Stimulated activated CD4-positive, alpha-beta T cell treated with anti-CD3 and anti-CD28 coated beads, Interleukin-15, amount 100 ng/mL, for 48 hours (primary cell): ENCODE results near the gene METAP1D.
"Not testable (repeated sequence)": the region's sequence is repeated elsewhere in the genome, so short reads cannot be mapped to it uniquely, and the experiment has no call there.

ENCODE experiments used
- DNase-seq, 2 donors: peaks; one replicate each; pipeline ENCODE4 v3.0.0-alpha.2; 2020; ENCODE audit warnings: low read depth in 2 of 2

The METAP1D gene

GRCh38 chr2:172102391-172103359, 102.9 kb downstream of the METAP1D start, which contains the start of gene DLX2:
Gene DLX2, minus strand, starts transcription at chr2:172102900. Its CDS starts 362 bp downstream, at chr2:172102538.
- peak in 1 of 2 donors; percentile 58 for DNase-seq

GRCh38 chr2:172103471-172104272, 103.9 kb downstream of the METAP1D start:
- DNase-seq, result peak in 1 of 2 donors; percentile 72

DNA sequence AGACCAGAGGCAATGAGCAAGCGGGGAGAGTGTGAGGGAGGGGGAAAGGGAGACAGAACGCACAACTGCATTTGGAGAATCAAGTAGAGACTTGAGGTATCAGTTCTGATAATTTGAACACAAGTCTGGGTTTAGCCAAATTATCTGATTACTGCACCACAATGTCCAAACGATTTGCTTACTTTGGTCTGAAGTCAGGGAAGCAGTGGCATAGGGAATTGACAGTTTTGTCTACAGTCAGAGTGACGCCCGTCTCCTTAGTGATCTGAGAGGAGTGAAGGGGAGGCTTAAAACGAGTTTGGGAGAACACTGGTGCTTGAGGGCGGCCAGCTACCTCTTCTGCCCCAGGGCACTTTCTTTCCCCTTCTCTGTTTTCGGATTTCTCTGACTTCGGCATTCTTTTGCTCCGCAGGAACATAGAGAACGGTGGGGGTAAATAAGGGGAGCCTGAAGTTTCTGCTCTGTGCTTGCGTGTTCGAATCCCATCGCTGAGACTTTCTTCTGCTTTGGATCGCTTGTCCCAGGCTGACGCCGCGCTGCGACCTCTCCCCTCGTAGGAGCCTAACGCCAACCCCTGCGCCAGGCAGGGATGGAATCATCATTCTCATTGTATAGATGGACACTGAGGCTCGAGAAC, 105.8 kb downstream of the METAP1D start:
- no peak for DNase-seq

DNA sequence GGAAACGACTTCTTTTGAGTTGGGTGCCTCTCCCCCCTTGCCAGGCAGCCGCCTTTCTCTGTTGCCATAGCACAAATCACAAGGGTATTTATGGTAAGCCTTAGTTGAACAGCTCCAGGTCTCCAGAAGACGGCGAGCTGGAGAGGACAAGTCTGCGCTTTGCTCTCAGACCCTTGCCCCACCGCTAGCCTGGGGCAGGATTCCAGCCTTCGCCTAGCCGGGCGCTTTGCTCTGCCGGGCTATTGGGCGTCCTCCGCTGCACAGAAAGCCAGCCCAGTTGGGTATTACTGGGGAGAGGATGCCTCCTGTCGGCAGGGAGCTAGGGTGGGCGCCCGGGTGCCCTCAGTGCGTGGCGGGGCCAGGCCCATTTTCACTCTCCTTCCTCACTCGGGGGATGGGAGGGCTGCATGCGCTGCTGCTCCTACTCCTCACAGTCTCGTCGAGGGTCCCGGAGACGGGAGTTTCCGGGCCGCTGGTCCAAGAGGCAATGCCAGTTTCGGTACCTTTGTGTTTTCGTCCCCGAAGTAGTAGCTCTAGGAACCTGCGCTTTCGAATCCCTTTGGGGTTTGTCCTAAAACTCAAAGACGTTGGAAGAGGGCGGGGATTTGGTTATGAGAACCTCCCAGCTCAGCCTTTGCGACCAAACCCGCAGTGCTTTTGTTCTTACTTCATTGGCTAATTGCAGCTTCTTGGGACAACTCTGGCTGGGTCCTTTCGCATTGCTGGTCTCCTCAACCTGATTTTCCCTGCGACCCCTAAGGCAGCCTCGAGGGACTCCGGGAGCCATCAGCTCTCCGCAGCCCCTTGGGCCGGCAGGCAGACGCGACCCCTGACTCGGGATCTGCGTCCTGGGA, 106.6 kb downstream of the METAP1D start:
- DNase-seq, result no peak

GRCh38 chr2:172107690-172108586, 108.2 kb downstream of the METAP1D start:
- DNase-seq, result no peak

GRCh38 chr2:172108587-172108930, 108.8 kb downstream of the METAP1D start:
- DNase-seq, result no peak

DNA sequence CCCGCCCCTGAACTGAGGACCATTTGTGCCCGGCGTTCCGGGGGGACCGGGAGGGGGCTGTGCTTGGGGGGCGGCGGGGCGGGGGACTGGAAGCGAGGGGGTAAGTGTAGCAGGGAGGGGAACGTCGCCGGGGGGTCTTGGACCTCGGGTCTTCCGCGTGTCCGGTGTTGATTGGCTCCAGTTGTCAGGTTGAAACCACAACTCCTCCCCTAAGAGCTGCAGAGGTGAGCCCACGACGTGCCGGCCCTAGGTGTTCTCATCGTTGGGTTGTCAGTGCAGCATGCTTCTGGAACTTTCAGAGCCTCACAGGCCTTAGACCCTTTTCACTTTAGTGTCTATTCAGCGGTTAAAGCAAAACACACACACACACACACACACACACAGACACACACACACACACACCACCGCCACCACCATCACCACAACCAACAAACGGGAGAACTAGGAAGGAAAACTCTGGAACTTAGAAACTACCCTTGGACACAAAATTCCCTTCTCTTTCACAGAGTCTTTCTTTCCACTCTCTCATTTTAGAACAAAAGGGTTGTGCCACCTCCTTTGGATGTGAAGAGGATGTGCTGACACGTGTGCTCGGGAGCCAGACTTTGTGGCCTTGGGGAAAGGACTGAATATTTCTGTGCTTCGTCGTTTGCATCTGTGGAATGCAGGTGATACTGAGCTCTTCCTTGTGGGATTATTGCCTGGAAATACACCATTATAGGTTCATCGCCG, 109.7 kb downstream of the METAP1D start:
- DNase-seq, result no peak

- DNase-seq, result no peak
Measured at GRCh38 chr2:172109988-172110811, 110.4 kb downstream of the METAP1D start.

GRCh38 chr2:172113617-172114016, 113.9 kb downstream of the METAP1D start:
- no peak for DNase-seq

DNA sequence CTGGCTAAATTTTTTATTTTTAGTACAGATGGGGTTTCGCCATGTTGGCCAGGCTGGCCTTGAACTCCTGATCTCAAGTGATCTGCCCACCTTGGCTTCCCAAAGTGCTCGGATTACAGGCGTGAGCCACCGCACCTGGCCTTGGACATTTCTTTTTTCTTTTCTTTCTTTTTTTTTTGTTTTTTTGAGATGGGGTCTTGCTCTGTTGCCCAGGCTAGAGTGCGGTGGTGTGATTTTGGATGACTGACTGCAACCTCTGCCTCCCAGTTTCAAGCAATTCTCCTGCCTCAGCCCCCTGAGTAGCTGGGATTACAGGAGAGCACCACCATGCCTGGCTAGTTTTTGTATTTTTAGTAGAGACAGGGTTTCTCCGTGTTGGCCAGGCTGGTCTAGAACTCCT, 114.4 kb downstream of the METAP1D start:
- DNase-seq, result not testable (repeated sequence)

DNA sequence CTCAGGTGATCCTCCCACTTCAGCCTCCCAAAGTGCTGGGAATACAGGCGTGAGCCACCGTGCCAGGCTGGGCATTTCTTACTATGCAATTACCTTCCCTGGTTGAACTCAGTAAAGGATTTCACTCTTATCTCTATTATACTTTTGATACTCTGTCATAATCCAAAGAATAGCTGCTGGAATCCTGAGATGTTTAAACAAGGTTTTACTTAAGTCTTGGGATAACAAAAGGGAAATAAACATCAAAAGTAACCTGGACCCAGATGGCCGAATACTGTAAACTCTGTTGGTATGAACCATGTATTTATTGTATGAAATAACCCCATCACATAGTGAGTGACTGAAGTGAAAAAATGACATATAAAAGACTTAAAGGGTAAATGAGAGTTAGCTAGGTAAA, 114.8 kb downstream of the METAP1D start:
- no peak for DNase-seq

DNA sequence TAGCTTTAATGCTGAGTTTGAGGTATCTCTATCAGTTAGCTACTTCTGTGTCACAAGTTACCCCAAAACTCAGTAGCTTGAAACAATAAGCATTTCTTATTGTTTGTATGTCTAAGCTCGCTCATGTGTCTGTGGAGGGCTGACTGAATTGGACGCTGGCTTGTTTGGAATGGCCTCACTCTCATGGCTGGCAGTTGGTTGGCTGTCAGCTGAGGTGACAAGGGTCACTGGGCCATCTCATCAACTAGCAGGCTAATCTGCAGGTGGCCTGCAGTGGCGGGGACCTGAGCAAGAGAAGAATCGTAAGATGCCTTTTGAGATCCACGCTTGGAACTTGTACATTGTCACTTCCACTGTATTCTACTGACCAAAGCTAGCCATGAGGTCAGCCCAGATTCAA, 116.4 kb downstream of the METAP1D start:
- DNase-seq, result no peak

DNA sequence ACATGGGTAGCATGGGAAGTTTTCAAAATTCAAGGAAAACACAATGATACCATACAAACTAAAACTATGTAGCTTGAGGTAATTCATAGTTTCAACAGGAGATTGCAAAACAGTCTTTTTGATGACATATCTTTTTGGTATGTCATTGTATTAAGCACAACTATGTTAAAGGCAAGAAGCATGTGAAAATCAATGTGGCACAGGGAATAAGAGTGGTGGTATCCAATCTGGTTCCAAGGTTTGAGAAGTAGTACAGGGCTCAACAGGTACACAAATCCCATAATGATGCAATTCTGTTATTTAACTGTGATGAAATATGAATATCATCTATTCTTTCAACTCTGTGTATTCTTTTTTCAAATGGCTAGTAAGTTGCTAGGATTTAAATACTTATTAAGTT, 119.3 kb downstream of the METAP1D start:
- no peak for DNase-seq

DNA sequence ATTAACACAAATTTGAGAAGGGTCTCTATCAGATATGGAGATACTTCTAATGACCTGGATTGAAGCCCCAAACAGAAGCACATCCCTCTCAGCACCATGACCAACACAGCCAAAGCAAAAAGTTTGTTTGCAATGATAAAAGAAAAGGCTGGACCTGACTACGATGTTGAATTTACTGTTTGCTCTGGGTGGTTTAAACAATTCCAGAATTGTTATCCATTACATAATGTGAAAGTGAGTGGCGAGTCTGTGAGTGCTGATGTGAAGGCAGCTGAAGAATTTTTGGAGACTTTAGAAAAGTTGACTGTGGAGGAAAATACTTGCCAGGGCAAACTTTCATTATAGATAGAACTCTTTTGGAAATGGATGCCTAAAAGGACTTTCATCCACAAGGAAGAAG, 120.4 kb downstream of the METAP1D start:
- DNase-seq, result no peak

DNA sequence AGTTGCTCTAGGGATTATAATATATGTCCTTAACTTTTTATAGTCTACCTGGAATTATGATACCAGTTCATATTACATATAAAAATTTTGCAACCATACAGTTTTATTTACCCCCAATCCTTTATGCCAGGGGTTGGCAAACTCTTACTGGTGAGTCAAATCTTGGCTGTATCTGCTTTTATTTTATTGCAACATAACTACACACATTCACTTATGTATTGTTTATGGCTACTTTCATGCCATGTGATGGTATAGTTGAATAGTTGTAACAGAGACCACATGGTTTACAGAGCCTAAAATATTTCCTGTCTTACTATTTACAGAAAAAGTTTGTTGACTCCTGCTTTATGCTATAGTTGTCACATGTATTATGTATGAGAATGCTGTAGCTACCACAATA, 128.7 kb downstream of the METAP1D start:
- DNase-seq, result no peak

DNA sequence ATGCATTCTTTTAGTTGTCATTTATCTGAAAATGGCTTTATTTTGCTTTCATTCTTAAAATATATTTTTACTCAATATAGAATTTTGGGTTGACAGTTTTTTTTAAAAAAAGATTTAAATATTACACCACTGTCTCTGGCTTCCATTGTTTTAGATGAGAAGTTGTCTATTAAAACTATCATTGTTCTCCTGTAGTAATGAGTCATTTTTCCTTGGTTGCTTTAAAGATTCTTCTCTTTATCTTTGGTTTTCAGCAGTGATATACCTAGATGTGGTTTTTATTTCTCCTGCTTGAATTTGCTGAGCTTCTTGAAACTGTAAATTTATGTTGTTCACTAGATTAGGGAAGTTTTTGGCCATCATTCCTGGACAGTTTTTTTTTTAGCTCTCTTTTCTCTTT, 129.7 kb downstream of the METAP1D start:
- DNase-seq, result no peak
